Measurements from ENCODE around the gene CNPPD1. TPM values are rescaled to one million over a fixed set of nuclear protein-coding genes. Genes with fewer than 3 reads are reported as not detected.

The CNPPD1 gene
- total RNA-seq, 1 experiment from 2014 or later, result 33.9 TPM

GRCh38 chr2:219160186-219161017 lies 16.3 kb downstream of the CNPPD1 start, which contains the start of gene NHEJ1:
Gene NHEJ1 (minus strand): TSS chr2:219160815. CDS start chr2:219158362, 2,453 bp downstream.
- BruUV-seq (replicated peaks), result no TSS peak
- Mint-ChIP-seq H3K36me3 (ENCODE audit: insufficient read depth, unreplicated experiment) (peaks cover 8% of the 10 kb centered on the region), H3K4me1 (ENCODE audit: insufficient read depth, unreplicated experiment) (peaks cover 14% of the 10 kb centered on the region), H3K27me3 (ENCODE audit: insufficient read depth, unreplicated experiment) (no peaks in the 10 kb centered on the region), H3K27ac (ENCODE audit: low read depth, unreplicated experiment) (peak within 1 kb of the TSS; percentile 37), H3K9me3 (ENCODE audit: unreplicated experiment) (no peaks in the 10 kb centered on the region), H3K4me3 (ENCODE audit: unreplicated experiment) (peak within 1 kb of the TSS; percentile 77)
- peak; percentile 96 for TF ChIP-seq CTCF (IDR thresholded peaks at IDR 0.05; ENCODE audit: unreplicated experiment)
- DNase-seq (ENCODE audit: unreplicated experiment), result peak; percentile 95
- CTCF ChIA-PET, result interaction anchor here (0.6 to 11.0 kb wide), 36 partner anchors 10 to 482 kb away, joined by 3 to 178 read pairs (median 4); partner anchors contain the start of genes CNPPD1 and SLC23A3
- intact Hi-C loops (cut with micrococcal nuclease), result loop anchor here (1.0 kb wide), 5 partner anchors 16 to 192 kb away; partner anchors contain the start of genes CNPPD1 and ZFAND2B
- POLR2A ChIA-PET, result interaction anchor here (0.8 to 2.8 kb wide), 9 partner anchors 10 to 135 kb away, joined by 3 to 19 read pairs (median 6); partner anchors contain the start of genes ANKZF1, ATG9A, CNPPD1 and SLC23A3

DNA sequence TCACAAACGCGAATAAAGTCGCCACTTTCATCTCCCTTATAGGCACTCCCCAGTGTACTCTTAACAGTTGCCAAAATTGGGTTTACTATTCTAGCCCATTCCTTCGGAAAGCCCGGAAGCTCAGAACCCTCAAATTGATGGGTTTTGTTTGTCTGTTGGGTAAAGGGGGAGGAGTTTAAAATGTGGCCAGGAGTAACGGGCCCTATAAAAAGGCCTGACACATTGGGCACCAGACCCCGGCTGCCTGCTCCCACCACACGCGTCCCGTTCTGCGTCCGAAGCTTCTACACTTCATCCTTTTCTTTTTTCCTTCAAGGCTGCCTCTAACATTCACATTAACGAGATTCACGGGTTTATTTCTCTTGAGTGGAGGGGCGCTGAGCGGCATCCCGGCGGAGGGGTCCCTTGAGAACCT lies 16.9 kb downstream of the CNPPD1 start:
- intact Hi-C loops (cut with micrococcal nuclease), result loop anchor here (1.0 kb wide), 5 partner anchors 17 to 193 kb away; partner anchors contain the start of genes CNPPD1 and ZFAND2B
- no peaks in the 10 kb centered on the region for H3K9me3 Mint-ChIP-seq (ENCODE audit: unreplicated experiment)
- H3K36me3 Mint-ChIP-seq (ENCODE audit: insufficient read depth, unreplicated experiment), result peaks cover 12% of the 10 kb centered on the region
- no peak for TF ChIP-seq CTCF (IDR thresholded peaks at IDR 0.05; ENCODE audit: unreplicated experiment)
- ChIA-PET CTCF (interaction anchor here (0.6 to 11.0 kb wide), 50 partner anchors 9 to 1333 kb away, joined by 3 to 178 read pairs (median 4); partner anchors contain the start of genes CNPPD1, GLB1L, RESP18 and SLC23A3), POLR2A (interaction anchor here (0.6 to 2.8 kb wide), 13 partner anchors 9 to 182 kb away, joined by 3 to 19 read pairs (median 4); partner anchors contain the start of genes ANKZF1, ATG9A, CNPPD1 and SLC23A3)
- H3K27ac Mint-ChIP-seq (ENCODE audit: low read depth, unreplicated experiment), result peak overlapping the region; percentile 37
- BruUV-seq (replicated peaks), result TSS peak; percentile 46
- peak overlapping the region; percentile 77 for H3K4me3 Mint-ChIP-seq (ENCODE audit: unreplicated experiment)
- peaks cover 14% of the 10 kb centered on the region for H3K4me1 Mint-ChIP-seq (ENCODE audit: insufficient read depth, unreplicated experiment)
- DNase-seq (ENCODE audit: unreplicated experiment), result no peak
- H3K27me3 Mint-ChIP-seq (ENCODE audit: insufficient read depth, unreplicated experiment), result no peaks in the 10 kb centered on the region

- ChIA-PET POLR2A (interaction anchor here (0.6 to 2.8 kb wide), 11 partner anchors 9 to 143 kb away, joined by 3 to 19 read pairs (median 5); partner anchors contain the start of genes CNPPD1 and TUBA4B), CTCF (interaction anchor here (0.8 to 11.0 kb wide), 24 partner anchors 8 to 369 kb away, joined by 3 to 178 read pairs (median 6); partner anchors contain the start of genes CNPPD1, DNAJB2, GLB1L and SLC23A3)
- intact Hi-C loops (cut with micrococcal nuclease), result no loop called here
- H3K4me3 Mint-ChIP-seq (ENCODE audit: unreplicated experiment), result no peak overlapping the region
- H3K4me1 Mint-ChIP-seq (ENCODE audit: insufficient read depth, unreplicated experiment), result peaks cover 14% of the 10 kb centered on the region
- DNase-seq (ENCODE audit: unreplicated experiment), result no peak
- no peaks in the 10 kb centered on the region for H3K27me3 Mint-ChIP-seq (ENCODE audit: insufficient read depth, unreplicated experiment)
- H3K36me3 Mint-ChIP-seq (ENCODE audit: insufficient read depth, unreplicated experiment), result peaks cover 12% of the 10 kb centered on the region
- BruUV-seq (replicated peaks), result no TSS peak
- TF ChIP-seq CTCF (IDR thresholded peaks at IDR 0.05; ENCODE audit: unreplicated experiment), result no peak
- no peaks in the 10 kb centered on the region for H3K9me3 Mint-ChIP-seq (ENCODE audit: unreplicated experiment)
- no peak overlapping the region for H3K27ac Mint-ChIP-seq (ENCODE audit: low read depth, unreplicated experiment)
Measured at GRCh38 chr2:219158586-219158985, 18.1 kb downstream of the CNPPD1 start.

DNA sequence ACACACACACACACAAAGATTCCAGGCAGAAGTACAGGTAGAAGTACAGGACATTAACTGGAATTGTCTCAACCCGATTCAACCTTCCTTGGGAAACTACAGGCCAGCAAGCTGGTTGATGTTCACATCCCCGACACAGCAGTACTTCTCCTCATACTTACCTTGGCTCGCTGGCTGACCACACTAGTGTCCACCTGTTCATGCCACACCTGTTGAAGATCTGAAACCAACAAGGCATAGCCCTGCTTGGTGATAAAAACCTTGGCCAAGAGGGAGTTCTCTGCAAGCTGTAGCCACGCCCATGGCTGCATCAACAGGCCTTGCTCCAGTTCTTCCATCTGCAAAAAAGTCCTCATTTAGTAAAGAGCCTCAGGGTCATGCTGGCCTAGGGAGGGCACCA lies 18.7 kb downstream of the CNPPD1 start:
- no peak for TF ChIP-seq CTCF (IDR thresholded peaks at IDR 0.05; ENCODE audit: unreplicated experiment)
- no peak for DNase-seq (ENCODE audit: unreplicated experiment)
- Mint-ChIP-seq H3K27ac (ENCODE audit: low read depth, unreplicated experiment) (no peak overlapping the region), H3K36me3 (ENCODE audit: insufficient read depth, unreplicated experiment) (peaks cover 12% of the 10 kb centered on the region), H3K9me3 (ENCODE audit: unreplicated experiment) (no peaks in the 10 kb centered on the region), H3K27me3 (ENCODE audit: insufficient read depth, unreplicated experiment) (no peaks in the 10 kb centered on the region), H3K4me1 (ENCODE audit: insufficient read depth, unreplicated experiment) (peaks cover 14% of the 10 kb centered on the region), H3K4me3 (ENCODE audit: unreplicated experiment) (no peak overlapping the region)
- BruUV-seq (replicated peaks), result no TSS peak
- intact Hi-C loops (cut with micrococcal nuclease), result no loop called here
- POLR2A ChIA-PET, result interaction anchor here (0.6 to 2.8 kb wide), 3 partner anchors 19 to 142 kb away, joined by 3 to 19 read pairs (median 3); partner anchors contain the start of gene CNPPD1
- CTCF ChIA-PET, result interaction anchor here (0.5 to 11.0 kb wide), 15 partner anchors 9 to 371 kb away, joined by 3 to 178 read pairs (median 10); partner anchors contain the start of genes CNPPD1 and SLC23A3

All from MCF 10A (cell line).